ENCODE data around the gene ATP10D. TPM values are rescaled to one million over a fixed set of nuclear protein-coding genes. Genes with fewer than 3 reads are reported as not detected.

Gene ATP10D
- polyA plus RNA-seq, 1 of the 3 experiments (the other 2 are of a cell fraction), result 7.9 TPM

- TF ChIP-seq RFX5 (IDR thresholded peaks at IDR 0.05; ENCODE audit: low read length) (no peak), RCOR1 (IDR thresholded peaks at IDR 0.05; ENCODE audit: low read length) (peak; percentile 82), SIN3A (IDR thresholded peaks at IDR 0.05; ENCODE audit: borderline replicate concordance, low read depth, low read length) (no peak), CHD2 (IDR thresholded peaks at IDR 0.05; ENCODE audit: low read length, partially characterized antibody) (no peak), CTCF (IDR thresholded peaks at IDR 0.05) (no peak), MAX (IDR thresholded peaks at IDR 0.05; ENCODE audit: low read depth) (no peak), EZH2phosphoT487 (IDR thresholded peaks at IDR 0.05; ENCODE audit: borderline replicate concordance, low read depth) (no peak), USF2 (IDR thresholded peaks at IDR 0.05; ENCODE audit: borderline replicate concordance, low read depth, low read length) (no peak), NFIC (IDR thresholded peaks at IDR 0.05; ENCODE audit: borderline replicate concordance) (peak; percentile 52; the same call in 1 of the 2 replicates), SMC3 (IDR thresholded peaks at IDR 0.05; ENCODE audit: low read depth, low read length) (no peak), EP300 (IDR thresholded peaks at IDR 0.05; ENCODE audit: borderline replicate concordance in 1 of 2, low read depth in 1 of 2, low read length in 1 of 2) (peak; percentile 71 to 83), YY1 (IDR thresholded peaks at IDR 0.05; ENCODE audit: low read depth) (no peak), RAD21 (IDR thresholded peaks at IDR 0.05; ENCODE audit: low read length) (no peak), RXRA (IDR thresholded peaks at IDR 0.05; ENCODE audit: borderline replicate concordance, low read depth) (no peak), GATA2 (CRISPR knock-in tag; IDR thresholded peaks at IDR 0.05) (peak; percentile 80), TEAD4 (IDR thresholded peaks at IDR 0.05; ENCODE audit: borderline replicate concordance, insufficient read depth) (peak; percentile 39; the same call in 1 of the 2 replicates), POLR2AphosphoS5 (IDR thresholded peaks at IDR 0.05; ENCODE audit: low read depth, low read length) (no peak), USF1 (IDR thresholded peaks at IDR 0.05; ENCODE audit: borderline replicate concordance, low read depth) (no peak), MXI1 (IDR thresholded peaks at IDR 0.05; ENCODE audit: low read depth, low read length) (no peak), FOSL2 (IDR thresholded peaks at IDR 0.05; ENCODE audit: borderline replicate concordance, low read depth) (no peak), GABPA (IDR thresholded peaks at IDR 0.05; ENCODE audit: low read depth) (no peak), JUND (IDR thresholded peaks at IDR 0.05) (peak; percentile 51; the same call in 1 of the 2 replicates), ELF1 (IDR thresholded peaks at IDR 0.05) (no peak), ZBTB33 (IDR thresholded peaks at IDR 0.05; ENCODE audit: borderline replicate concordance, low read depth) (no peak), IRF3 (IDR thresholded peaks at IDR 0.05; ENCODE audit: low read depth, low read length) (no peak)
Observed at GRCh38 chr4:47562297-47562696, 77.2 kb downstream of the ATP10D start (continued).
